Muscle of back (tissue), 13 donors: ENCODE results near the gene PADI4. TPM values are rescaled to one million over a fixed set of nuclear protein-coding genes. Genes with fewer than 3 reads are reported as not detected.

Experiments used
- DNase-seq, 3 donors: peaks; one replicate each; pipeline versions ENCODE4 v3.0.0 to v3.0.0-alpha.2; 2013
- long read RNA-seq, 9 donors: transcript quantifications; one replicate each; lab custom pipeline, GENCODE V29; 2026
- polyA plus RNA-seq, 10 donors: library from polyadenylated mRNA; unstranded; fragments of 120-200 nt; gene quantifications; one replicate each; pipeline ENCODE4 v1.2.1, GENCODE V29; 2013; ENCODE audit not compliant: insufficient read length in 10 of 10

The PADI4 gene, protein sequence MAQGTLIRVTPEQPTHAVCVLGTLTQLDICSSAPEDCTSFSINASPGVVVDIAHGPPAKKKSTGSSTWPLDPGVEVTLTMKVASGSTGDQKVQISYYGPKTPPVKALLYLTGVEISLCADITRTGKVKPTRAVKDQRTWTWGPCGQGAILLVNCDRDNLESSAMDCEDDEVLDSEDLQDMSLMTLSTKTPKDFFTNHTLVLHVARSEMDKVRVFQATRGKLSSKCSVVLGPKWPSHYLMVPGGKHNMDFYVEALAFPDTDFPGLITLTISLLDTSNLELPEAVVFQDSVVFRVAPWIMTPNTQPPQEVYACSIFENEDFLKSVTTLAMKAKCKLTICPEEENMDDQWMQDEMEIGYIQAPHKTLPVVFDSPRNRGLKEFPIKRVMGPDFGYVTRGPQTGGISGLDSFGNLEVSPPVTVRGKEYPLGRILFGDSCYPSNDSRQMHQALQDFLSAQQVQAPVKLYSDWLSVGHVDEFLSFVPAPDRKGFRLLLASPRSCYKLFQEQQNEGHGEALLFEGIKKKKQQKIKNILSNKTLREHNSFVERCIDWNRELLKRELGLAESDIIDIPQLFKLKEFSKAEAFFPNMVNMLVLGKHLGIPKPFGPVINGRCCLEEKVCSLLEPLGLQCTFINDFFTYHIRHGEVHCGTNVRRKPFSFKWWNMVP
- 1 to 10 TPM in 3 of 10 donors, under 1 TPM in 7; 0.27 to 1.4 (median 0.75) TPM for polyA plus RNA-seq
- long read RNA-seq, donor 1, result 0 reads
- long read RNA-seq, donor 2, result 0 reads
- long read RNA-seq, donor 3, result 0 reads
- long read RNA-seq, donor 4, result 0 reads
- long read RNA-seq, donor 5, result 0 reads
- long read RNA-seq, donor 6, result 0 reads
- long read RNA-seq, donor 7, result 0 reads
- long read RNA-seq, donor 8, result 0 reads
- long read RNA-seq, donor 9, result 0 reads

DNA sequence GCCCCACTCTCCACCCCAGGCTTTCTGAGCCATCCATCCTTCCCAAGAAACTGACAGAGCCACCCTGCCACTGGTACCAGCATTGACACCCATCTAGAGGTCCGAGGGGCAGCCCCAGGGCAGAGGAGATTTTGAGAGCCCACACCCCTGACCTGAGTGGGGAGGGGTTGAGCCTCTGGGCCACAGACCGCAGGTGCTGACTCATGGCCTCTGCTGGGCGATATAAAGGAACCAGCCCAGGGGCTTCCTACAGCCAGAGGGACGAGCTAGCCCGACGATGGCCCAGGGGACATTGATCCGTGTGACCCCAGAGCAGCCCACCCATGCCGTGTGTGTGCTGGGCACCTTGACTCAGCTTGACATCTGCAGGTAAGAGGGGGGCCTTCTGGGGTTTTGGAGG is at the start of gene PADI4:
TSS of gene PADI4 (plus strand) at position 252 of the 400 bp plus-strand sequence. CDS start at position 278, 26 bp downstream.
- no peak for DNase-seq

DNA sequence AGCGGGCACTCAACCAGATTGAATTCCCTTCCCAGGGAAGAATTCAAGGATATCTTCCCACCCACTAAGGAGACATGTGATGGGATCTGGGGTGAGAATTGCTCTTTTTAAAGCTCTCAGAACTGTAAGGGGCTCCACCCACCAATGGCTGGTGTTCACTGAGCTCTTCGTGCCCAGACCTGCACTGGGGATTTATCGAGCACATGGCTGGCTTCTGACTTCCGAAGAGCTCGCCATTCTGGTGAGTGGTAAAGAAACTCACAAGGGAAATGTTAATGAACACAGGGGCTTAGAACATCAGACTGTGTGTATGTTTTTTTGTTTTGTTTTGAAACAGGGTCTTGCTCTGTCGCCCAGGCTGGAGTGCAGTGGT is 49.3 kb upstream of the PADI4 start:
- DNase-seq, result no peak

DNA sequence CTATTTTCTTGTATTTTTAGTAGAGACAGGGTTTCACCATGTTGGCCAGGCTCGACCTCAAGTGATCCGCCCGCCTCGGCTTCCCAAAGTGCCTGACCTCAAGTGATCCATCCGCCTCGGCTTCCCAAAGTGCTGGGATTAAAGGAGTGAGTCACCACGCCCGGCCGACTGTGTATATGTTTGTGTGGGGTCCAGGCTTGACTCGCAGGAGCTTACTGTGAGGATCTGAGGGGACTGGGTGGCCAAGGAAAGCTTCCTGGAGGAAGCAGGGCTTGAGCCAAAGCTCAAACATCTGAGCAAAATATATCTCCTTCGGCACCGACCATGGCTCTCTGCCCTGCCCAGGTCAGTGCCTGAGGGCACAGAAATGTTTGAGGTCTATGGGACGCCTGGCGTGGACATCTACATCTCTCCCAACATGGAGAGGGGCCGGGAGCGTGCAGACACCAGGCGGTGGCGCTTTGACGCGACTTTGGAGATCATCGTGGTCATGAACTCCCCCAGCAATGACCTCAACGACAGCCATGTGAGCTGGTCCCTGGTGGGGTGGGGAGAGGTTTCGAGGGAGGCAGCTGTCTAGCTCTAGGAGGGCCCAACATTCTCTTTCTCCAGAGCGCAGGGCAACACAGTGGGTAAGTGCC is 48.6 kb upstream of the PADI4 start:
- no peak for DNase-seq

DNA sequence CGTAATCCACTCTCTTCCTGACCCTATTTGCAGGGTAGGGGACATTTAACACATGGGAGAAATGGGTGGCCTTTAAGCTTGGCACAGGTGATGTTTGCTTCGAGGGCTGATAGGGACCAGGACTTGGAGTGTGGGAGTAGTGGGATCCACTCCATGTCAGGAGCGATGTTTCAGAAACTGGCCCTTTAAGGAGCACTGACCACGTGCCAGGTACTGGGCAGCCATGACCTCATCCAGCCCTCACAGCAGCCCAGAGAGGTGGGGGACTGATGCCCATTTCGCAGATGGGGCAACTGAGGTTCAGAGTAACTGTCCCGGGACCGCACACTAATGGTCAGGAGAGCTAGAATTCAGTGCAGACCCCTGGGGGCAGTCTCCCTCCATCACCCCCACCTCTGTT is 47.7 kb upstream of the PADI4 start:
- no peak for DNase-seq

DNA sequence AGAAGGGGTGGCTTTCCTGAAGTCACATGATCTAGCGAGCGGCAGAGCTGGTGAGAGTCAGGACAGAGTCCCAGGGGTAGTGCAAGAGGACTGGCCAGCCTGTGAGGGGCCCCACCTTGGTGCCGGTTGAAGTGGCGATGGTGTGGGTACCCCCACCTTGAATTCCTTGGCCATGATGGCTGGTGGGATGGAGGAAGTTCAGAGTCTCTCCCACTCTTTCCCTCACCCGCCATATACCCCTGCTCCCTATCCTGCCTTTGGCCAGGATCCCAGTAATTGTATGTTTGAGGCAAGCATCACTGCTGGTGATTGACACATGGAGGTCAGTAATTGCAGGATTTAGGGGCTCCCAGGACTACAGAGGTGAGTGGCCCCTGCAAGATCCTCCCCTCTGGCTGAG is 47.3 kb upstream of the PADI4 start:
- DNase-seq, result no peak

DNA sequence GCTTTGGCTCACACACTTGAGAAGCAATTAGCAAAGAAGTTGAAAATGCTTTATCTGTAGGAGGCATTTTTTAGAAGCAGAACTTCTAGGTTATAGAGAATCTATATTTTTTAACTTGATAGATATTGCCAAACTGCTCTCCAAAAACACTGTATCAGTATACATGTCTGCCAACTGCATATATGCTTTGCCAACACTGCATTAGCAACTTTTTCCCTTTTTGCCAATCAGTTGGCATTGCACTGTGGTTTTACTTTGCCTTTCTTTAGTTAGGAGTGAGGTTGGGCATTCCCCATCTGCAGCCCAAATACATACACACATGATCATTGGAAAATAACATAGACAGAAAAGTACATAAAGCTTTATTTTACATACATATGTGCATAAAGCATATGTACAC is 44.1 kb upstream of the PADI4 start:
- DNase-seq, result no peak

DNA sequence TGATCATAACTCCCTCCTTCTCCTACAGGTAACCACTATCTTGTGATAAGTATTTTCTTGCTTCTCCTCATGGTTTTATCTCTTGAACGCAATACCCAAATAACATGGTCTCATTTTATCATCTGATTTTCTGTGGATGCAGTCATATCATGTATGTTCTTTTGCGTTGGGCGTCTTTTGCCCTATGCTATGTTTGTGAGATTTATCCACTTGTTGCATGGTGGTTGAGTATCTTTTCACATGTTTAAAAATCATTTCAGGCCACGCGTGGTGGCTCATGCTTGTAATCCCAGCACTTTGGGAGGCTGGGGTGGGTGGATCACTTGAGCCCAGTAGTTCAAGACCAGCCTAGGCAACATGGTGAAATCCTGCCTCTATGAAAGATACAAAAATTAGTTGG is 43.5 kb upstream of the PADI4 start:
- no peak for DNase-seq

DNA sequence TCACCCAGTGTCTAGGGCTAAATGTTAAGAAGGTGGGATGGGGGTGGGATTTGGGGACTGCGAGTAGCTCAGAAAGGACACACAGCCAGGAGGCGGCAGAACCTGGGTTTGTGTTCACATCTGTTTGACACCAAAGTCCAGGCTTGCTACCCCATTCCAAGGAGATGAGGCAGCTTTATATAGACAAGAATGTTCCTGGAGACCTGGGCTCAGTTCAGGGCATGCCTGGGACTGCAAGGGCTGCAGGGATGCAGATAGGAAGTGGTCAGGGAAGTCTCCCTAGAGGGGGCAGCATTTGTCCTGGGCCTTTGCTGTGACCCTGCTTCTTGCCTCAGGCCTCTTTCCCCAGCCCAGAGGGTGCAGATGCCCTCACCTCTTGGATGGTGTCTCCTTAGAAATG is 42.8 kb upstream of the PADI4 start:
- DNase-seq, result no peak

DNA sequence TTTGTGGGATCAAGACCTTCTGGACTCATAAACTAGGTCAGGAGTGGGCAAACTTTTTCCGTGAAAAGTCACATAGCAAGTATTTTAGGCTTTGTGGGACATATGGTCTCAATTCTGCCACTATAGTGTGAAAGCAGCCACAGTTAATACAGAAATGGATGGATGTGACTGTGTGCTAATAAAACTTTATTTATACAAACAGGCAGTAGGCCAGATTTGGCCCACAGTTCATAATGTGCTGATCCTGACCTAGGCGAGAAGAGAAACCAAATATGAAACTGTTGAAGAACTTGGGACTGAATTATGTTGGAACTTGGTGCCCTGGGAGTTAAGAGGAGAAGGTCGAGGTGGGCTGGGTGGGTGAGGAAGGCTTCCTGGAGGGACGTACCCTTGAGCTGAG is 42.0 kb upstream of the PADI4 start:
- DNase-seq, result no peak

DNA sequence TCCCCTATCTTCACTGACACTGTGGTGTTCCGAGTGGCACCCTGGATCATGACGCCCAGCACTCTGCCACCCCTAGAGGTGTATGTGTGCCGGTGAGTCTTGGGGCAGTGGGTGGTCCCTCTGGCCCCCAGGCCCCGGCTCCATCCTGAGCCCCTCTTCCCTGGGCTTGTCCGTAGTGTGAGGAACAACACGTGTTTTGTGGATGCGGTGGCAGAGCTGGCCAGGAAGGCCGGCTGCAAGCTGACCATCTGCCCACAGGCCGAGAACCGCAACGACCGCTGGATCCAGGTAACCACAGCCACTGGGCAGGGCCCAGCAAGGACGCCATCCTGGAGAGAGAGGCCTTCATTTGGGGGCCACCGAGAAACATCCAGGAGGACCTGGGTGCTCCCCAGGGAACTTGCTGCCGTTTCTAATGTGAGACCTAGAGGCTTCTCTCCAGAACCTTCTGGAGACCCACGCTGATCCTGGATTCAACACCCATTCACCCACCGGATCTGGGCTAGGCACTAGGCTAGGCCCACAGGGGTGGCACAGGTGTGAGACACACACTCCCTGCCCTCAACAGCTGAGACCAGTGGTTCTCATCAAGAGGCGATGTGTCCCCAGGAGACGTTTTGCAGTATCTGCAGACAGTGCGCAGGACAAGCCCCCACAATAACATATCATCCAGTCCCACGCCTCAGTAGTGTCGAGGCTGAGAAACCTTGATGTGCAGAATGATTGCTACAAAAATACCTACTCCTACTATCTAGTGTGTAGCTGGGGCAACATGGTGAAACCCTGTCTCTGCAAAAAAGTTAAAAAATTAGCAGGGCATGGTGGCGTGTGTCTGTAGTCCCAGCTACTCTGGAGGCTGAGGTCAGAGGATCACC is 36.9 kb upstream of the PADI4 start:
- no peak for DNase-seq

DNA sequence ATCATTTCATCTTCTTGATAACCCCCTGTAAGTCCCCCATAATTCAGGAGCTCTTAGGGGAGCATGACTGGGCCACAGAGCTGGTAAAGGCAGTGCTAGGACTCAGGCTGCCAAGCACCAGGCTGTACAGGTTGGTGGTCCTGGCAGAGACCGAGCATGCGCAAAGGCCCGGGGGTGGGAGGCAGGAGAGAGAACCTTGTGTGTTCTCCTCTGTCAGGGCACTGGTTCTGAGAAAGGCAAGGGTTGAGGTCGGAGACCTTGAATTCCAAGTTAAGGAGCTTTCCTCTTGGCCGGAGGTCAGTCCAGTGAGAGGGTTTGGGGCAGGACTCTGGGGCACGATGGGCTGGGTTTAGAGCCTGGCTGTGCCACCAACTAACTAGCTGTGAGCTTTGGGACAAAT is 35.9 kb upstream of the PADI4 start:
- DNase-seq, result no peak

DNA sequence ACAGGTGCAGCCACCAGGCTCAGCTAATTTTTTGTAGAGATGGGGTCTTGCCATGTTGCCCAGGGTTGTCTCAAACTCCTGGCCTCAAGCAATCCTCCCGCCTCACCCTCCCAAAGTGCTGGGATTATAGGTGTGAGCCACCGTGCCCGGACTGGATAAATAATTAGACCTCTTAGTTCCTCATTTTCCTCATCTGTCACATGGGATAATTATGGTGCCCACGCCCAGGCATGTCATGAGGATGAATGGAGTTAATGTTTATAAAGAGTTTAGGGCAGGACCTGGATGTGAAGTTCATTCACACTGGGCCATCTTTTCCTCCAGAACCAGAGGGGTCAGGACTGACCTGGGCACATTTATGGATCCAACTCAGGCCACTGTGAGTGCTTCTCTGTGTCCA is 35.4 kb upstream of the PADI4 start:
- DNase-seq, result no peak

DNA sequence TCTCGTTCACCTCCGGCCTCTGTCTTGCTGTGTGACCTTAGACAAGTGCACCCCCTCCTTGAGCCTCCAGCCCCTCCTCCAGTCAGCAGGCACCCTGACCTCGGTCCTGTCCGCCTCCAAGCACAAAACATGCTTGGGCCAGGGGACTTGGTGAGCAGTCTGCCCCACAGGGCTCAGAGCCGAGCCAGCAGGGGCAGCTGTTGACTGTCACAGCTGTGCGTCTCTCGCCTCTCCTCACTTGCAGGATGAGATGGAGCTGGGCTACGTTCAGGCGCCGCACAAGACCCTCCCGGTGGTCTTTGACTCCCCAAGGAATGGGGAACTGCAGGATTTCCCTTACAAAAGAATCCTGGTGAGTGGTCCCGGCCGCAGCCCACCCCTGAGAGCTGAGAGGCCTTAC is 34.9 kb upstream of the PADI4 start:
- DNase-seq, result no peak

DNA sequence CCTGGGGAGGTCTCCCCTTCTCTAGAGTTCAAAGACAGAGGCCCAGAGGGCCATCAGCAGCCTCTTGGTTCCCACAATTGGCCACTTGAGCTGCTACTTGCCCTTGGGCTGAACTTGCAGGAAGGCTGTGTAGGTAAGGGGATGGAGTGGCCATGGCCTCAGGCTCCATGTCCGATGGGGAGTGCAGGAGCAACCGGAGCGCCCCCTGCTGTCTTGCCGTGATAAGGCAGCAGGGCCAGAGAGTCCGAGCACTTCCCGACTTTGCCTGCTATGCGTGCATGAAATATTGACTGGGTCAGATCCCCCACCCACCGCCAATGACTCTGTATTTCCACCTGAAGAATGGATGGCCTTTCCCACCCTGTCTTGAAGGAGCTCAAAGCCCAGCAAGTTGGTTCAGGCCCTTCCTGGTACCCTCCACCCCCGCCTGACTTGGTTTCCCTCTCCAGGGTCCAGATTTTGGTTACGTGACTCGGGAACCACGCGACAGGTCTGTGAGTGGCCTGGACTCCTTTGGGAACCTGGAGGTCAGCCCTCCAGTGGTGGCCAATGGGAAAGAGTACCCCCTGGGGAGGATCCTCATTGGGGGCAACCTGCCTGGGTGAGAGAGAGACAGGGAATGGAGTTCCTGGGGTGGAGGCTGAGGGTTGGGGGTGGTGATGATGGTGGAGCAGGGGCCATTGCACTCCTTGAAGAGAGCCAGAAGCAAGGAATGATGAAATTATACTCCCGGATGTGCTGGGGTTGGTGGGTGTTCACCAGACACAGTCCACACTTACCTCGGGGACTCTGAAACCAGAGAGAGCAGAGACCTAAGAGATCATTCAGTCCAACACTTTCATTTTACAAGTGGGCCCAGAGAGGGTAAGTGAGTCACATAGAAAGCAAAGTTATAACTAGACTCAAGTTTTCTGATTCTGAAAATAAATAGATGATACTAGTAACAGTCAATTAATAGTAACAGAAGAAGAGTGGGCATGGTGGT is 33.5 kb upstream of the PADI4 start:
- no peak for DNase-seq

DNA sequence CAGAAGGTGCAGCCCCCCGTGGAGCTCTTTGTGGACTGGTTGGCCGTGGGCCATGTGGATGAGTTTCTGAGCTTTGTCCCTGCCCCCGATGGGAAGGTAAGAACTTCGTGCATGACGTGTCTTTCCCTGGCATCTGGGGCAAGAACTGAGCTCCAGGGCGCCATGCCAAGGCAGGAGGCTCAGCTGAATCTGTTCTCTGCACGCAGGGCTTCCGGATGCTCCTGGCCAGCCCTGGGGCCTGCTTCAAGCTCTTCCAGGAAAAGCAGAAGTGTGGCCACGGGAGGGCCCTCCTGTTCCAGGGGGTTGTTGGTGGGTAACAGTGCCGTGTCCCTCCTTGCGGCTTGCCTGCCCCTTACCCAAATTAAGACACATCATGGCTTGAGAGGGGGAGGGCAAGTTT is 31.4 kb upstream of the PADI4 start:
- no peak for DNase-seq

DNA sequence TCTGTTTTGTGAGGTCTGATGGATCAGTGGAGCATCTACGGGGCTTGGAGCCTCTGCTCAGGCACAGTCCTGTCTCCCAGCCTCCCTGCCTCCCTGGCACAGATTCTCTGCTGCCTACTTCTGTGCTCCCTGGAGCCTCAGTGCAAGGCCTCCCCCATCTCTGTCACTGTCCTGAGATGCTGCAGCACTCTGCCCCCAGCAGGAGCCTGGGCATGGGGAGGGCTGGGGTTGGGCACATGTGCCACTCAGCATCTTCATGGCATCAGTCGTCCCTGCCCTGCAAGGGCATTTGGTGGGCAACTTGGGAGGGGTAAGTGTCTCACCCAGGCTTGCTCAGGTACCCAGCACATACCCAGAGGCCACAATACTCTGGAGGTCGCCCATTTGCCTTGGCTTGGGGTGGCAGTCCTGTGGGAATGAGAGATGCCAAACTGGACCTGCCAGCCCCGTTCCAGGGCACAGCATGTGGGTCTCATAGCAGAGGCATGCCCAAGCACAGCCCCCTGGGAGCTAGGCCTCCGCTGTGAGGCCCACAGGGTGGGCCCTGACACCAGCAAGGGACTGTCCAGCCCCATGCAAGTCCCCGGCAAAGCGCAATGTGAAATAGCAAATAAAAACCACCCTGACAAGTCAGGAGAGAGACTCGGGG is 30.4 kb upstream of the PADI4 start:
- DNase-seq, result no peak

DNA sequence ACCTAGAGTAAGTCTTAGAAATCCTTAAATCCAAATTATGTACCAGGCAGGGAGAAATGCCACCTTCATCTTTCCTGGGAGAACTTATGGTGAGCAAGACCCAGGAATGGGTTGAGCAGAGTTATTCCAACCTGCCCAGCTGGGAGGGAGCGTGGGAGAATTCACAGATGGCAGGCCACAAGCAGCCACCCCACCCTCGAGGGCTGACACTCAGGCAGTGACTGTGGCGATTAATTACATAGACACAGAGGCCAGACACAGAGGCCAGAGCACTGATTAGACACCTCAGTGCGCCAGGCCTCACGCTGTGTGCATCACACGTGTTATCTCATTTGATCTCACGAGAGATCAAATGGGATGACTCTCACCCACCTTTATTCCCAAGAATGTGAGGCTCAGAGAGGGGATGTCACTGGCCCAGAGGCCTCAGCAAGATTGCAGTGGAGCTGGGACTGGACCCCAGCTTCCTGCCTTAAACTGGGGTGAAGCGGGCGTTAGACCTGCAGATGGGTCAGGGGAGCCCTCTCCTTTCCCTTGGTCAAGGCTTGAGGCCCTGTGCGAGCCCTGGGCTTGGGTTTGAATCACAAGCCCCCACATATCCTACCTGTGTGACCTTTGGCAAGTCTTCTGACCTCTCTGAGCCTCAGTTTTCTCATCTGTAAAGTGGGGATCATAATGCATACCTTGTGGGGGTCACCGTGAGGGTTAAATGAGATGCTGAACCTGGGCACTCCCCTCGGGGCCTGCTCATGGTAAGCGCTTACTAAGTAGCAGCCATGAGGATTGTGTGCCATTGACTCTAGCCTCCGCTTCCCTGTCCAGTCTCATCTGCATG is 28.8 kb upstream of the PADI4 start:
- DNase-seq, result no peak

DNA sequence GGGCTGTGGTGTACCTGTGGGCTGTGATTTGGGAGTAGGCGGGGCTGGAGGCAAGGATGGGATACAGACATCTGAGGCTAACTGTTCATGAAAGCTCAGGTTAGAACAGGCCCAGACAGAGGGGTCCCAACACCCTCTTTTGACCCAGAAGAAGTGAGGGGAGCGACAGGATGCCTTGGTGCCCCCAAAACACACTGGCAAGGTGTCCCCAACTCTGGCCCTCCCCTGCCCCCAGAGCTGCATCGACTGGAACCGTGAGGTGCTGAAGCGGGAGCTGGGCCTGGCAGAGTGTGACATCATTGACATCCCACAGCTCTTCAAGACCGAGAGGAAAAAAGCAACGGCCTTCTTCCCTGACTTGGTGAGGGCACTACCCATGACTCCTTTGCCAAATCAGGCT is 27.6 kb upstream of the PADI4 start:
- DNase-seq, result no peak

DNA sequence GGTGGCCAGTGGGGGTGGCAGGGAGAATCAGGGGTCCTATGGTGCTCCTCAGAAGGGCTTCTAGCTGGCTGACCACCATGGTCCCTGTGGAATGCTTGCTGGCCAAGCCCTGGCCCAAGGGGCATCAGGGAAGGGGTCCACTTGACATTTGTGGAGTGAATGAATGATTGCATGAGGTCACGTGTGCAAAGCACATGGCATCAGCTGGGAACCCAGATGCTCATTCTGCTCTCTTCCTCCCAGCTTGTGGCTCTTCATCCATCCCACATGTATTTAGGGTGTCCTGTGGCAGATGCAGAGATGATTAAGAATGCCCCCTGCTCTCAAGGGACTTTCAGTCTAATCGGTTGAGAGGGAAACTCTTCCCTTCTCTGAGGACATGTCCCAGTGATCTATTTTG is 27.1 kb upstream of the PADI4 start:
- no peak for DNase-seq
